ENCODE measurements around the gene HDAC8.
"Not testable (repeated sequence)": the region's sequence is repeated elsewhere in the genome, so short reads cannot be mapped to it uniquely, and the experiment has no call there.

- TF ChIP-seq POLR2A (IDR thresholded peaks at IDR 0.05); CTCF (IDR thresholded peaks at IDR 0.05 in 4 of 5, conservative IDR thresholded peaks at IDR 0.05 in 1 of 5): not testable (repeated sequence)
Measured at GRCh38 chrX:72591038-72591437, 18.4 kb upstream of the HDAC8 start.

Measured in gastrocnemius medialis (tissue), 4 donors.